Daoy (cell line): ENCODE results near the gene TRERF1. TPM values are rescaled to one million over a fixed set of nuclear protein-coding genes. Genes with fewer than 3 reads are reported as not detected.
"Not testable (repeated sequence)": the region's sequence is repeated elsewhere in the genome, so short reads cannot be mapped to it uniquely, and the experiment has no call there.

Experiments
- DNase-seq: peaks from one replicate; pipeline ENCODE4 v3.0.0-alpha.2; 2015; ENCODE audit warnings: low read depth
- total RNA-seq: library from RNA; depleted of rRNA; stranded (reverse); fragments of >200 nt; shearing (Covaris generic); gene quantifications from 2 replicates; pipeline ENCODE4 v1.2.3, GENCODE V29; 2014

TRERF1 gene
- total RNA-seq, 1 experiment from 2014 or later = 3.8 TPM

DNA sequence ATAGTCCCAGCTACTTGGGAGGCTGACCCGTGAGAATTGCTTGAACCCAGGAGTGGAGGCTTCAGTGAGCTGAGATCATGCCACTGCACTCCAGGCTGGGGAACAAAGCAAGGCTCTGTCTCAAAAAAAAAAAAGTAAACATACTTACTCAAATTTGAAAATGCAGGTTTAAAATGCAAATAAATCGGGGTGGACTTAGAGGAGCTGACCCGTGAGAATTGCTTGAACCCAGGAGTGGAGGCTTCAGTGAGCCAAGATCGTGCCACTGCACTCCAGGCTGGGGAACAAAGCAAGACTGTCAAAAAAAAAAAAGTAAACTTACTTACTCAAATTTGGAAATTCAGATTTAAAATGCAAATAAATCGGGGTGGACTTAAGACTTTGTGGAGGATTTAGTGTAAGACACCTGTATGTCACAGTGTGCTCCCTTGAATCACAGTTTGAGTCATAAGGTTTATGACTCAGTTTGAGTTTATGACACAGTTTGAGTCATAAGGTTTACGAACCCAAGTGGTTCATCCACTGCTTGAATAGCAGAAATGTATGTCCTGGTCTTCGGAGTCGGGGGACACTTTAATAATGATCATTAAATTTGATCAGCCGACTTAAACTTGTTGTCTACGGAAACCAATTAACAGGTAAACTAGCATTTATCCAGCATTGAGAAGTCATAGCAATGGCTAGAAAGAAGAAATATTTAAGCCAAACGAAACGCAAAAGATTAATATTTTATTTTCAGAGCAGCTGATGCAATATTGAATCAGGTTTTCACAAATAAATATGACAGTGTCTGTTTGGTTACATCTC lies 227.3 kb downstream of the TRERF1 start:
- DNase-seq = peak; percentile 89

DNA sequence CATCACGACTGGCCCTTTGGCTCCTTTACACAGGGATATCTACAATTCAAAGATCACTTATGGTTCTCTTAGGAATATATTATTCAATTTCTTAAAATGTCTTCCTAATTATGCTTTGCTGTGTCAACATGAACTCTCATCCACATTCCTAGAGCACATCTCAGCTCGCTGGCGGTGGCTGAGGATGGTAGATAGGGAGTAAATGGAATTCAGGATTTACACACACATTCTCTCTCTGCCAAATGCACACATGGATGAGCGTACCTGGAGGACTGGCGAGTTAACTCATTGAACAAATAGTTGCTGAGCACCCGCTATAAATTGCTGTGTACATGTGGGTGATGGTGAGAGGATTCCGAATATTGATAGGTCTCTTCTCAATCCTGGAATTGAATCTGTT lies 229.3 kb downstream of the TRERF1 start:
- peak; percentile 22 for DNase-seq

- no peak for DNase-seq
These were observed 230.2 kb downstream of the TRERF1 start for GRCh38 chr6:42221546-42221945.

DNA sequence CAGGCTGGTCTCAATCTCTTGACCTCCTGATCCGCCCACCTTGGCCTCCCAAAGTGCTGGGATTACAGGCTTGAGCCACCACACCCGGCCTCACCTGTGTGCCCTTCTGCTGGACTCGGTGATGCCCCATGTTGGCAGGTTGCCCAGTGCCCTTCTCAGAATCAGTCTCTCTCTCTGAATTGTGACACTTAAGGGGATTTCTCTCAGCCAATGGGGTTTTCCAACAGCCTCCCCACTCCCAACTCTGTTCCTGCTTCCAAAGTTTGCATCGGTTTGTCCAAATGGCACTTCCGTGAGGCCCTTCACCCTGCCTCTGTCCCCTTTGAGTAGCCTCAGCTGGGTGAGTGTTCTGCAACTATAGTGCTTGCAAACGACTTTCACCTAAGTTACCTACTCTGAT lies 230.9 kb downstream of the TRERF1 start:
- DNase-seq = no peak

DNA sequence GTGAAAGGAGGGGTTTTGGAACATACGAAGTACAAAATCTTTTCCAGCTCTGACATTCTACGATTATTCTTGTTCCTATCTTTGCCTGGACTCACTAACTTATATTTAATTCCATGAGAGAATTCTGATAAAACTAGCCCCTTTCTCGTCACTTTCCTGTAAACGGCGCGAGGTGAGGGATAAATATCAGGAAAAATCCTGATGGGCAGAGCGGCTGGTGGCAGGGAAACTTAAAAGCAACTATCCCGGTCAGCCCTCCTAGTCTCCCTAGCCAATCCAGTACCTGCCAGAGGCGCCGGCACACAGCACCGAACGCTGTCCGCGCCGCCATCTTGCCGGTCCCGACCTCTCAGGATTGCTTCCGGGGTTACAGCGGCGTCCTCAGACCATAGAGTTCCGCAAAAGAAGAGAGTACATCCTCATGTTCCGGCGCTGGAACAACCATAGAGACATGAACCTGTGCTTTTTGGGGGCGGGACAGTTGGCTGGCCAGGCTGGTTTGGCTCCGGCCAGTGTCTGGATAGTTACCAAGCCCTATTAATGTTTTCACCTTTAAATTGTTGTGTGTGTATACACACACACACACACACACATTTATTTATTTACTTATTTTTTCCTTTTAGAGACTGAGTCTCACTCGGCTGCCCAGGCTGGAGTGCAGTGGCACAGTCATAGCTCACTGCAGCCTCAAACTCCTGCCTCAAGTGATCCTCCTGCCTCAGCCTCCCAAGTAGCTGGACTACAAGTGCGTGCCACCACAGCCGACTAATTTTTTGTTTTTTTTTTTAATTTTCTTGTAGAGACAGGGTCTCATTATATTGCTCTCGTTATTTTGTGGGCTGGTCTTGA lies 234.0 kb downstream of the TRERF1 start, which contains the start of gene MRPS10:
Gene MRPS10 (minus strand): TSS at position 343 of the 849 bp plus-strand sequence. CDS start 12 bp downstream, at position 331.
- peak; percentile 96 for DNase-seq

GRCh38 chr6:42217157-42217518 lies 234.6 kb downstream of the TRERF1 start:
- DNase-seq = no peak

DNA sequence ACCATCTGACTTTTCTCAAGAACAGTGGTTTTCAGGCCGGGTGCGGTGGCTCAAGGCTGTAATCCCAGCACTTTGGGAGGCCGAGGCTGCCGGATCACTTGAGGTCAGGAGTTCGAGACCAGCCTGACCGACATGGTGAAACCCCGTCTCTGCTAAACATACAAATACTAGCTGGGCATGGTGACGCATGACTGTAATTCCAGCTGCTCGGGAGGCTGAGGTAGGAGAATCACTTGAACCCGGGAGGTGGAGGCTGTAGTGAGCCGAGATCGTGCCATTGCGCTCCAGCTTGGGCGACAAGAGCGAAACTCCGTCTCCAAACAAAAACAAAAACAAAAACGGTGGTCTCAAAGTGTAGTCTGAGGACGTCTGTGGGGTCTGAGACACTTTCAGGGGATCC lies 235.2 kb downstream of the TRERF1 start:
- not testable (repeated sequence) for DNase-seq

- DNase-seq = no peak
These were observed 239.3 kb downstream of the TRERF1 start for GRCh38 chr6:42212442-42212841.

DNA sequence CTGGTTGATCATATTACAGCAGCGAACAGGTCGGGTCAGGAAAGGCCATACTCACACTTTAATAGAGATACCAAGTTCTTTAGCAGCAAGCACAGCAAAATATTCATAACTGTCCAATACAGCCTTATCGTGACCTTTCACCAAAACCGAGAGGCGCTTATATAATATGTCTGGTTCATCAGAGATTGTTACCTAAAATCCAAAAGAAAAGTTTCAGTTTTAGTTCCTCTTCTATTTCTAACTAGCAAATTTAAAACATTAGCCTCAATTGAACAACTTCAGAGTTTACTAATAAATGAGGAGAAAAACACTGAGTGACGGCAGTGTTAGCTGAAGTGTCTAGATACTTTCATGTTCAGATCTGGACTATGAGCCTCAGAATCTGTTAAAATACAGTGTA lies 240.0 kb downstream of the TRERF1 start:
- DNase-seq = no peak

- no peak for DNase-seq
These were observed 241.2 kb downstream of the TRERF1 start for GRCh38 chr6:42210551-42210950.

- not testable (repeated sequence) for DNase-seq
These were observed 244.2 kb downstream of the TRERF1 start for GRCh38 chr6:42207559-42207958.

DNA sequence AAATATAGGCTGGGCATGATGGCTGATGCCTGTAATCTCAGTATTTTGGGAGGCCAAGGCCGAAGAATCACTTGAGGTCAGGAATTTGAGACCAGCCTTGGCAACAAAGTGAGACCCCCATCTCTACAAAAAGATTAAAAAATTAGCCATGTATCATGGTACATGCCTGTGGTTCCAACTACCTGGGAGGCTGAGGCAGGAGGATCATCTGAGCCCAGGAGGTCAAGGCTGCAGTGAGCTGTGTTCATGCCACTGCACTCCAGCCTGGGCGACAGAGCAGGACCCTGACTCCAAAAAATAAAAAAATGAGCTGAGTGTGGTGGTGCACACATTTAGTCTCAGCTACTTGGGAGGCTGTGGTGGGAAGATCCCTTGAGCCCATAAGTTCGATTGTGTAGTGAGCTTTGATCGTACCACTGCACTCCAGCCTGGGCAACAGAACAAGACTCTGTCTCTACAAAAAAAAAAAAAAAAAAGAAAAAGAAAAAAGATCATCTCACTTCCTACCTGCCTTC lies 246.9 kb downstream of the TRERF1 start:
- no peak for DNase-seq

GRCh38 chr6:42203183-42203582 lies 248.5 kb downstream of the TRERF1 start:
- DNase-seq = no peak

DNA sequence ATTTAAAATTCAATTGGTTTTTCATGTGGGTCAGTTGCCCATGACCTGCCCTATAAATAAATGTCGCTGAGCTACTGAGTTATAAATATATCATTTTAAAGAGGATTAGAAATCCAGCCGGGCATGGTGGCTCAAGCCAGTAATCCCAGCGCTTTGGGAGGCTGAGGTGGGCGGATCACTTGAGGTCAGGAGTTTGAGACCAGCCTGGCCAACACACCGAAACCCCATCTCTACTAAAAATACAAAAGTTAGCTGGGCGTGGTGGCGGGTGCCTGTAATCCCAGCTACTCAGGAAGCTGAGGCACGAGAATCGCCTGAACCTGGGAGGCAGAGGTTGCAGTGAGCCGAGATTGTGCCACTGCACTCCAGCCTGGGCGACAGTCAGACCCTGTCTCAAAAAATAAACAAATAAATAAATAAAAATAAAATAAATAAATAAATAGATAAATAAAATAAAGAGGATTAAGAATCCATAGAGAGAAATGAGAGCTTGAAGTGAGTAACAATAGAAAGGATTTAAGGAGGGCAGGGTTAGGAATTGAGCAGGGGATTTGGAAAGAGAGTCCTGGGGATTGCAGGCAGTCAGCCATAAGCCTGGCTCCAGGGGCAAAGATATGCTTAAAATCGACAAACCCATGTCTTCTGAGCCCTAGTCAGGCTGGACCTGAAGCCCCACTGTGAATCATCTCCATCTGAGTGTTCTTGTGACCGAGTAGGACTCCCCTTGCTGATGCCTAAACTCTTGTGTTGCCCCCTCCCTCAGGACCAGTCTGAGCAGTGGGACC lies 249.4 kb downstream of the TRERF1 start:
- not testable (repeated sequence) for DNase-seq

- DNase-seq = no peak
These were observed 250.3 kb downstream of the TRERF1 start for GRCh38 chr6:42201382-42201781.

DNA sequence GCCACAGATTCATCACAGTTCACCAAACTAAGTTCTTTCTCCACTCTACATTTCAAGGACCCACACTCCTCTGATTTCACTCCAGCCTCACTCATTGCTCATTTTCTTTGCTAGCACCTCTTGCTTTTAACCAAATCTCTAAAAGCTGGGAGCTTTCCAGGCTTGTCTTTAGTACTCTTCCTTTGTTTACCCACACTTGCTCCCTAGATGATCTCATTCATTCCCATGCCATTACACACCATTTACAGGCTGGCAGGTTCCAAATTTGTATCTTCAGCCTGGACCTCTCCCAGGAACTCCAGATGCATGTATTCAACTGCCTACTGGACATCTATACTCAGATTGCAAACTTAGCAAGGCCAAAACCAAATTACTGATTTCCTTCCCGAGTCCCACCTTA lies 251.7 kb downstream of the TRERF1 start:
- peak; percentile 81 for DNase-seq

DNA sequence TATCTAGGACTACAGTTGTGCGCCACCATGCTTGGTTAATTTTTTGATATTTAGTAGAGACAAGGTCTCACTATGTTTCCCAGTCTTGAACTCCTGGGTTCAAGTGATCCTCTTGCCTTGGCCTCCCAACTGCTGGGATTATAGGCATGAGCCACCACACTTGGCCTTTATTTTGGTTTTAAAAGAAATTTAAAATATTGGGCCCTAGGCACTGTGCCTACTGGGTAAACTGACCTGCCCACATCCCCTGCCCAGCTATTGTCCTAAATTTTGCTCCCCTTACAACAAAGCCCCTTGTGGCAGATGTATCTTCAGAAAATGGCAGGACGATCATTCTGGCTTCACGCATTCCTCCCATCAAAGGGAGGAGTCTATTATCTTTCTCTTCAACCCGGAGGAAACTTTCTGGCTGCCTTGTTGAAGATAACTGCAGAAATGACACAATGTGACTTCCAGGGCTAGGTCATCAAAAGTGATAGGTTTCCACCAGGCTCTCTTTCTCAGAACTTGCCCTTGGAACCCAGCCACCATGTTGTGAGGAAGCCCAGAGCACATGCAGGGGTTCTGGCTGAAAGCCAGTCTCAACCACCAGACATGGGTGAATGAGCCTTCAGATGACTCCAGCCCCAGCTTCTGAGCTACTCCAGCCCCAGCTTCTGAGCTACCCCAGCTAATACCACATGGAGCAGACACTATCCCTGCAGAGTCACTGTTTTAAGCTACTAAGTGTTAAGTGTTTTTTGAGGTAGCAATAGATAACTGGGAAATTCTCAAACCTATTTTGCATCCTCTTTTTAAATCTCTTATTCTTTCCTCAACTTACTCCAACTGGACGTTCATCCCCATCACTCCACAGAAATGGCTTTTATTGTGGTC lies 252.4 kb downstream of the TRERF1 start:
- peak; percentile 83 for DNase-seq

DNA sequence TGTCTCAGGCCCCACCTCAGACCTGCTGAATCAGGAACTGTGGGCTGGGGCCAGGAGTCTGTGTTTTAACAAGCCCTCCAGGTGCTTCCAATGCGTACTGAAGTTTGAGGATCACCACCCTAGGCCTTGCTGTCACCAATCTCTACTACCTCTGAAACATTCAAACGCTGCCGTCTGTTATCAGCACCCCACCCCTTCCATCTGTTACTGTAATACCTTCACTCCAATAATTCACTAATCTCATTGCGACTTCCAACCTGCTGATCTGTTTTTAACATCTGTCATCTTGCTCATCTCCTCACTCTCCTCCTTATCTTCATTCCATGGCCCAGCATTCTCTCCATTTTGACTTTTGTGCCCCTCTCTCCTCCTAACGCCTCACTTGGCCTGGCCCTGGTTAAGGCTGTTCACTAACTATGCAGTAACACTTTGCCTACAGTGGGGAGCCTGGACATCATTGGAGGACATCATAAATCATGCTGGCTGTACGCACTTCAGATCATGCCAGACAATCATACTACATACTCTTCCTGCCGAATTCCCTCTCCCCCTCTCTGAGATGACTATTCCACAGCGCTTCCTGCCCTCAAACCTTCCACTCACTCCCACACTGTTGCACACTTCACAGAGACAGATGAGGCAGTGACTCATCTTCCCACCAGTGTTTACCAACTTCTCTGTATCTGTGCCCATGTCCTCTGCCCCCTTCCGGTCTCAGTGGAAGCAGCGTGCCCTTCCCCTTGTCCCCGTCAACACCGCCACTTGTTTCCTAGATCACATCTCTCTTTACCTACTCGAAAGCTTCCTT lies 254.0 kb downstream of the TRERF1 start:
- DNase-seq = peak; percentile 69

DNA sequence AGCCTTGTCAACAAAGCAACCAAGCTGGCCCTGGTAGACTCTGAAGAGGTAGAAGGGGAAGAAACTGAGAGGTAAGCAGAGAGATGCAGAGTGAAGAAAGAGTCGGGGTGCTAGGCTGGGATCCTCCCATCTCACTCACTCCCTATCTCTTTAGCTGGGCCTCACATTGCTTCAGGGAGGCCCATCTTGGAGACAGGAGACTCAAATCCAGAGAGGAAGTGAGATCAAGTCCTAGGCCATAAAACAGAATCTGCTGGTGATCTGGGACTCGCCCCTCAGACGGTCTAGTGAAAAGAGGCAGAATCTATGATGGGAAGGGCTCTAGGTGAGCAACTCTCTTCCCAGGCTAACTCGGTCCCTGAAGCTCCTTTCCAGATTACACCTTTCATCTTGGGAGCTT lies 256.3 kb downstream of the TRERF1 start:
- no peak for DNase-seq

DNA sequence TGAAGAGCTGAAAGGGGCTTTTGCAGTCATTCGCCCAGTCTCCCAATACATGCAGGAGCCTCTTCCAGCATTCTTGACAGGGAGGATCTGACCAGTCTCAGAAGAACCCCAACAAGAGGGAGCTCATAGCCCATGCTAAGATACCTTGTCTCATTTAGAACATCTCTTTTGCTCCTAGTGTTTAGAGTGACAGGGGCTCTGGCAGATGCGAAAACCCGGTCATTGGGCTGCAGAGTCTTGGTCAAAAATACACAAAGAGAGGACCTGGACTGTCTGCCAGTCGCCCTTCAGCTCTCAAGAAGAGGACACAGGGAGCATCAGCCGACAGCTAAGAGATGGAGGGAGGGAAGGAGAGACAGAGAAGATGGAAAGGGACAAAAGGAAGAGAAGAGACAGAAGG lies 257.7 kb downstream of the TRERF1 start:
- DNase-seq = no peak
